Measurements from ENCODE around the gene CREB3L2. TPM values are rescaled to one million over a fixed set of nuclear protein-coding genes. Genes with fewer than 3 reads are reported as not detected.

The CREB3L2 gene
- total RNA-seq, 1 experiment from 2014 or later, result 60.6 TPM

DNA sequence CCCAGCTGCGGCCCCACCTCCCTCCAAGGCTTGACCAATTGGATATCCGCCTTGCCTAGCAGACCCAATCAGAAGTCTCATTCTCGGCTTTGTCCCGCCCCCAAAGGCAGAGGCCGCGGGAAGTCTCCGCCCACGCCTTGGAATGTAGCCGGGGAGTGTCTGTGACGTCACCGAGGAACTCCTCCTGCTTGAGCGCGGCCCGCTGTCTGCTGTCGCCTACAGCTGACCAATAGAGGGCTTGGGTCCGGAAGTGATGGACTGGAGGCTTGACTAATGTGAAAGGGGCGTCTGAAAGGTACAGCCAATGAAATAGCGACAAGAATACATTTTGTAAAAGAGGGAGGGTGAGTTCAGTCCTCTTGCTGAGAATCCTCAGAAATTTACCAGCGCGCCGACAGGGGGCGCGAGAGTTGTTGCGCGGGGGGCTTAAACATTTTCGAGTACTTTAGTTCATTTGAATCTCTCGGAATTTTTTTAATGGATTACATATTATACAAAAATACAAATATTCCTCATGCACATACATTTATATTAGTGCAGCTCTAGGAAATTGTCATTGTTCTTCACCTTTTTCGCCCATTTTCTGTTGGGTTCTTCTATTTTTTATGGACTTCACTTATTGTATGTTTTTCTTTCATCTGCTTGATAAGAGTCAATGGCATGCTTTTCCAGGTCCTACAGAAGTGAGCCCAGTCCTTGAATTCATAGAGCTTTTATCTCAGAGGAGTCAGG lies 376 bp upstream of the CREB3L2 start:
- Mint-ChIP-seq H3K36me3 (peaks cover 5% of the 10 kb centered on the region; the same call in 1 of the 2 replicates), H3K27ac (peak overlapping the region; percentile 97), H3K4me3 (peak overlapping the region; percentile 96), H3K4me1 (peaks cover 30% of the 10 kb centered on the region), H3K9me3 (no peaks in the 10 kb centered on the region), H3K27me3 (ENCODE audit: low read depth) (no peaks in the 10 kb centered on the region)
- peak; percentile 94 for ATAC-seq
- DNase-seq (ENCODE audit: low spot score), result peak; percentile 99
- ChIA-PET CTCF (interaction anchor here (0.6 to 2.4 kb wide), 40 partner anchors 8 to 737 kb away, joined by 3 to 13 read pairs (median 4); no protein-coding TSS in a partner anchor), POLR2A (interaction anchor here (0.6 to 2.0 kb wide), 4 partner anchors 35 to 712 kb away, joined by 3 to 5 read pairs (median 3); no protein-coding TSS in a partner anchor)
- TF ChIP-seq CREM (CRISPR knock-in tag; IDR thresholded peaks at IDR 0.05) (peak; percentile 48; the same call in 1 of the 2 replicates), NFYB (CRISPR knock-in tag; conservative IDR thresholded peaks at IDR 0.05; ENCODE audit: low read depth) (peak; percentile 88), FOXP1 (CRISPR knock-in tag; IDR thresholded peaks at IDR 0.05; ENCODE audit: borderline replicate concordance) (no peak), TEAD1 (CRISPR knock-in tag; IDR thresholded peaks at IDR 0.05) (peak; percentile 58; the same call in 1 of the 2 replicates), NFE2L1 (CRISPR knock-in tag; IDR thresholded peaks at IDR 0.05) (no peak), ZNF317 (CRISPR knock-in tag; IDR thresholded peaks at IDR 0.05; ENCODE audit: borderline replicate concordance, low read depth) (no peak)
- TF ChIP-seq, protein P1, sequence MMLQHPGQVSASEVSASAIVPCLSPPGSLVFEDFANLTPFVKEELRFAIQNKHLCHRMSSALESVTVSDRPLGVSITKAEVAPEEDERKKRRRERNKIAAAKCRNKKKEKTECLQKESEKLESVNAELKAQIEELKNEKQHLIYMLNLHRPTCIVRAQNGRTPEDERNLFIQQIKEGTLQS (CRISPR knock-in tag; conservative IDR thresholded peaks at IDR 0.05), result no peak
- TF ChIP-seq, protein P2, sequence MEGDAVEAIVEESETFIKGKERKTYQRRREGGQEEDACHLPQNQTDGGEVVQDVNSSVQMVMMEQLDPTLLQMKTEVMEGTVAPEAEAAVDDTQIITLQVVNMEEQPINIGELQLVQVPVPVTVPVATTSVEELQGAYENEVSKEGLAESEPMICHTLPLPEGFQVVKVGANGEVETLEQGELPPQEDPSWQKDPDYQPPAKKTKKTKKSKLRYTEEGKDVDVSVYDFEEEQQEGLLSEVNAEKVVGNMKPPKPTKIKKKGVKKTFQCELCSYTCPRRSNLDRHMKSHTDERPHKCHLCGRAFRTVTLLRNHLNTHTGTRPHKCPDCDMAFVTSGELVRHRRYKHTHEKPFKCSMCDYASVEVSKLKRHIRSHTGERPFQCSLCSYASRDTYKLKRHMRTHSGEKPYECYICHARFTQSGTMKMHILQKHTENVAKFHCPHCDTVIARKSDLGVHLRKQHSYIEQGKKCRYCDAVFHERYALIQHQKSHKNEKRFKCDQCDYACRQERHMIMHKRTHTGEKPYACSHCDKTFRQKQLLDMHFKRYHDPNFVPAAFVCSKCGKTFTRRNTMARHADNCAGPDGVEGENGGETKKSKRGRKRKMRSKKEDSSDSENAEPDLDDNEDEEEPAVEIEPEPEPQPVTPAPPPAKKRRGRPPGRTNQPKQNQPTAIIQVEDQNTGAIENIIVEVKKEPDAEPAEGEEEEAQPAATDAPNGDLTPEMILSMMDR (IDR thresholded peaks at IDR 0.05), result peak; percentile 75
- TF ChIP-seq, protein P3, sequence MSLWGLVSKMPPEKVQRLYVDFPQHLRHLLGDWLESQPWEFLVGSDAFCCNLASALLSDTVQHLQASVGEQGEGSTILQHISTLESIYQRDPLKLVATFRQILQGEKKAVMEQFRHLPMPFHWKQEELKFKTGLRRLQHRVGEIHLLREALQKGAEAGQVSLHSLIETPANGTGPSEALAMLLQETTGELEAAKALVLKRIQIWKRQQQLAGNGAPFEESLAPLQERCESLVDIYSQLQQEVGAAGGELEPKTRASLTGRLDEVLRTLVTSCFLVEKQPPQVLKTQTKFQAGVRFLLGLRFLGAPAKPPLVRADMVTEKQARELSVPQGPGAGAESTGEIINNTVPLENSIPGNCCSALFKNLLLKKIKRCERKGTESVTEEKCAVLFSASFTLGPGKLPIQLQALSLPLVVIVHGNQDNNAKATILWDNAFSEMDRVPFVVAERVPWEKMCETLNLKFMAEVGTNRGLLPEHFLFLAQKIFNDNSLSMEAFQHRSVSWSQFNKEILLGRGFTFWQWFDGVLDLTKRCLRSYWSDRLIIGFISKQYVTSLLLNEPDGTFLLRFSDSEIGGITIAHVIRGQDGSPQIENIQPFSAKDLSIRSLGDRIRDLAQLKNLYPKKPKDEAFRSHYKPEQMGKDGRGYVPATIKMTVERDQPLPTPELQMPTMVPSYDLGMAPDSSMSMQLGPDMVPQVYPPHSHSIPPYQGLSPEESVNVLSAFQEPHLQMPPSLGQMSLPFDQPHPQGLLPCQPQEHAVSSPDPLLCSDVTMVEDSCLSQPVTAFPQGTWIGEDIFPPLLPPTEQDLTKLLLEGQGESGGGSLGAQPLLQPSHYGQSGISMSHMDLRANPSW (CRISPR knock-in tag; conservative IDR thresholded peaks at IDR 0.05; ENCODE audit: low read depth), result no peak

DNA sequence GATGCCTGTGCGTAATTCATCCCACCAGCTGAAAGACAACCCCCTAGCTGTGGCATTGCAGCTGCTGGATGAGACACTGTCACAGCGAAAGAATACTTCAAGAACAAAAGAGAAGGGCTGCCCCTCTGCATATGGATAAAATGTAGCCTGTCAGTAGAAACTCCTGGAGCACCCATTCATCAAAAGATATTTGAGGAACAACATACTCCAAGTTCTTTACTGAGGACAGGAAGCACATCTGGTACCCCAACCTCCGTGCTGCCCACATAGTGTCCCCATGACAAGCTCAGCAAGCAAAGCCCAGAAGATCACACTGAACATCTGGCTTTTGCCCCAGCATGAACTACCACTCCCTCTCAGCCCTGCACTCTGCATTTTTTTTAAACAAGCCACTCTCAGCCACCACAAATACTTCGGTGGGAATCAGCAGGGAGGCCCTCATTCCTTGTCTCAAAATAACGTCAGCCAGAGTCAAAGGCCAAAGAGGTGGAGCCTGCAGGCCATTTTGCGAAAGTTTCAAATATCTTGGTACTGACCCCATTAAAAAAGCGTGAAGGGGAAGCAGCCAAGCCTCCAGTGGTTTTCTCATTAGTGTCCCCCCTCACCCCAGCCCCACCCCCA lies 1.7 kb downstream of the CREB3L2 start:
- no peaks in the 10 kb centered on the region for H3K27me3 Mint-ChIP-seq (ENCODE audit: low read depth)
- H3K4me3 Mint-ChIP-seq, result peak overlapping the region; percentile 96
- DNase-seq (ENCODE audit: low spot score), result peak; percentile 30
- POLR2A ChIA-PET, result no interaction called here
- CTCF ChIA-PET, result interaction anchor here (0.9 to 2.0 kb wide), 5 partner anchors 8 to 739 kb away, joined by 4 to 11 read pairs (median 7); no protein-coding TSS in a partner anchor
- no peaks in the 10 kb centered on the region for H3K9me3 Mint-ChIP-seq
- H3K27ac Mint-ChIP-seq, result peak overlapping the region; percentile 75
- H3K36me3 Mint-ChIP-seq, result peaks cover 19% of the 10 kb centered on the region
- ATAC-seq, result no peak
- H3K4me1 Mint-ChIP-seq, result peaks cover 41% of the 10 kb centered on the region
- TF ChIP-seq, protein P4, sequence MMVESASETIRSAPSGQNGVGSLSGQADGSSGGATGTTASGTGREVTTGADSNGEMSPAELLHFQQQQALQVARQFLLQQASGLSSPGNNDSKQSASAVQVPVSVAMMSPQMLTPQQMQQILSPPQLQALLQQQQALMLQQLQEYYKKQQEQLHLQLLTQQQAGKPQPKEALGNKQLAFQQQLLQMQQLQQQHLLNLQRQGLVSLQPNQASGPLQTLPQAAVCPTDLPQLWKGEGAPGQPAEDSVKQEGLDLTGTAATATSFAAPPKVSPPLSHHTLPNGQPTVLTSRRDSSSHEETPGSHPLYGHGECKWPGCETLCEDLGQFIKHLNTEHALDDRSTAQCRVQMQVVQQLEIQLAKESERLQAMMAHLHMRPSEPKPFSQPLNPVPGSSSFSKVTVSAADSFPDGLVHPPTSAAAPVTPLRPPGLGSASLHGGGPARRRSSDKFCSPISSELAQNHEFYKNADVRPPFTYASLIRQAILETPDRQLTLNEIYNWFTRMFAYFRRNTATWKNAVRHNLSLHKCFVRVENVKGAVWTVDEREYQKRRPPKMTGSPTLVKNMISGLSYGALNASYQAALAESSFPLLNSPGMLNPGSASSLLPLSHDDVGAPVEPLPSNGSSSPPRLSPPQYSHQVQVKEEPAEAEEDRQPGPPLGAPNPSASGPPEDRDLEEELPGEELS (CRISPR knock-in tag; IDR thresholded peaks at IDR 0.05), result no peak
- TF ChIP-seq, protein P1 (CRISPR knock-in tag; conservative IDR thresholded peaks at IDR 0.05), result no peak
- TF ChIP-seq, protein P5, sequence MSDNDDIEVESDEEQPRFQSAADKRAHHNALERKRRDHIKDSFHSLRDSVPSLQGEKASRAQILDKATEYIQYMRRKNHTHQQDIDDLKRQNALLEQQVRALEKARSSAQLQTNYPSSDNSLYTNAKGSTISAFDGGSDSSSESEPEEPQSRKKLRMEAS (CRISPR knock-in tag; IDR thresholded peaks at IDR 0.05), result no peak
- TF ChIP-seq RELA (CRISPR knock-in tag; IDR thresholded peaks at IDR 0.05; ENCODE audit: borderline replicate concordance) (no peak), FOXK1 (CRISPR knock-in tag; IDR thresholded peaks at IDR 0.05) (no peak), NR1H2 (CRISPR knock-in tag; IDR thresholded peaks at IDR 0.05) (no peak), ZNF423 (CRISPR knock-in tag; IDR thresholded peaks at IDR 0.05) (no peak)
- TF ChIP-seq, protein P6, sequence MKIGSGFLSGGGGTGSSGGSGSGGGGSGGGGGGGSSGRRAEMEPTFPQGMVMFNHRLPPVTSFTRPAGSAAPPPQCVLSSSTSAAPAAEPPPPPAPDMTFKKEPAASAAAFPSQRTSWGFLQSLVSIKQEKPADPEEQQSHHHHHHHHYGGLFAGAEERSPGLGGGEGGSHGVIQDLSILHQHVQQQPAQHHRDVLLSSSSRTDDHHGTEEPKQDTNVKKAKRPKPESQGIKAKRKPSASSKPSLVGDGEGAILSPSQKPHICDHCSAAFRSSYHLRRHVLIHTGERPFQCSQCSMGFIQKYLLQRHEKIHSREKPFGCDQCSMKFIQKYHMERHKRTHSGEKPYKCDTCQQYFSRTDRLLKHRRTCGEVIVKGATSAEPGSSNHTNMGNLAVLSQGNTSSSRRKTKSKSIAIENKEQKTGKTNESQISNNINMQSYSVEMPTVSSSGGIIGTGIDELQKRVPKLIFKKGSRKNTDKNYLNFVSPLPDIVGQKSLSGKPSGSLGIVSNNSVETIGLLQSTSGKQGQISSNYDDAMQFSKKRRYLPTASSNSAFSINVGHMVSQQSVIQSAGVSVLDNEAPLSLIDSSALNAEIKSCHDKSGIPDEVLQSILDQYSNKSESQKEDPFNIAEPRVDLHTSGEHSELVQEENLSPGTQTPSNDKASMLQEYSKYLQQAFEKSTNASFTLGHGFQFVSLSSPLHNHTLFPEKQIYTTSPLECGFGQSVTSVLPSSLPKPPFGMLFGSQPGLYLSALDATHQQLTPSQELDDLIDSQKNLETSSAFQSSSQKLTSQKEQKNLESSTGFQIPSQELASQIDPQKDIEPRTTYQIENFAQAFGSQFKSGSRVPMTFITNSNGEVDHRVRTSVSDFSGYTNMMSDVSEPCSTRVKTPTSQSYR (CRISPR knock-in tag; IDR thresholded peaks at IDR 0.05), result no peak
- TF ChIP-seq, protein P7, sequence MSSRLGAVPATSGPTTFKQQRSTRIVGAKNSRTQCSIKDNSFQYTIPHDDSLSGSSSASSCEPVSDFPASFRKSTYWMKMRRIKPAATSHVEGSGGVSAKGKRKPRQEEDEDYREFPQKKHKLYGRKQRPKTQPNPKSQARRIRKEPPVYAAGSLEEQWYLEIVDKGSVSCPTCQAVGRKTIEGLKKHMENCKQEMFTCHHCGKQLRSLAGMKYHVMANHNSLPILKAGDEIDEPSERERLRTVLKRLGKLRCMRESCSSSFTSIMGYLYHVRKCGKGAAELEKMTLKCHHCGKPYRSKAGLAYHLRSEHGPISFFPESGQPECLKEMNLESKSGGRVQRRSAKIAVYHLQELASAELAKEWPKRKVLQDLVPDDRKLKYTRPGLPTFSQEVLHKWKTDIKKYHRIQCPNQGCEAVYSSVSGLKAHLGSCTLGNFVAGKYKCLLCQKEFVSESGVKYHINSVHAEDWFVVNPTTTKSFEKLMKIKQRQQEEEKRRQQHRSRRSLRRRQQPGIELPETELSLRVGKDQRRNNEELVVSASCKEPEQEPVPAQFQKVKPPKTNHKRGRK (CRISPR knock-in tag; IDR thresholded peaks at IDR 0.05; ENCODE audit: borderline replicate concordance), result no peak
